HG03521 (cell line): ENCODE measurements around the gene PRAMEF12.
"Not testable (repeated sequence)": the region's sequence is repeated elsewhere in the genome, so short reads cannot be mapped to it uniquely, and the experiment has no call there.

Experiments used
- ATAC-seq: cut with Tn5 transposase; IDR thresholded peaks from one replicate; pipeline ENCODE4 v1.9.1; 2021; ENCODE audit warnings: mild to moderate bottlenecking, moderate library complexity; ENCODE audit not compliant: unreplicated experiment

The PRAMEF12 gene

DNA sequence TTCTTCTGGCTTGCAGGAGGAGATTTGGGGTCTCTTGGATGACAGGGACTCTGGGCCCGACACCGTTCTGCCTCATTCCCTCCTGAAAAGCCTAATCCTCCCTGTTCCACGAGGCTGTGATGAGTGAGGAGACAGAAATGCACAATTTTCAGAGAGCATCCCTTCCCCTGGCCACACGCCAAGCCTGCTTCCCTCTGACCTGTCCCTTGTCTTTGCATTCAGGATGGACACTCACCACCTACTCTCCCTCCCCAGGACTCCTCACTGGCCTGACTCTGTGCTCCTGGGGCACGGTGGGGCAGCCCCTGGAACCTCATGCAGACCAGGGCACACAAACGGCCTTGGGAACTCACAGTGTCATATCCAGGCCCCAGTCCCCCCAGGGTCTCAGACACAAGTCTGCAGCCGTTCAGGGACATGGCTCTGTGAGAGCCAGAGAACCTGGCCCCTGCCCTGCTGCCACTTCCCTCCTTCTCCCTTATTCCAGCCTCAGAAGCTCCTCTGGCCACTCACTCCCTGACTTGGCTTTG lies 3.5 kb upstream of the PRAMEF12 start:
- no peak for ATAC-seq

DNA sequence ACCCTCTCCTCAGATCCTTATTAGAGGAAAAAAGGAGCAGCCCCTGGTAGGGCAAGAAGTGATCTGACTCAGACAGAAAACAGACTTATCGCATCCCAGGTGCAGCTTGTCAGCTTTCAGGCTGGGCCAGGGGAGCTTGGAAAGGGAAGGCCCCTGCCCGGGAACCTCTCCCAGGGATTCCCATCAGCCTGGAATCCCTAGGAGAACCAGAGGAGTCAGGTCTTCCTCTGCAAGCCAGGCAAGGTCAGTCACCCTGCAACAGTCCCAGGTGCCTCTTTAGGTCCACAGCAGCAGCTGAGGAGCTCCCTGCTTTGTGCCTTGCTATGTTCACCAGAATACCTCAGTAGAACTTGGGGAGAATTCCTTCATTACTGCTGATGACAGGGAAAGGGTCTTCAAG lies 2.9 kb upstream of the PRAMEF12 start:
- ATAC-seq, result no peak

DNA sequence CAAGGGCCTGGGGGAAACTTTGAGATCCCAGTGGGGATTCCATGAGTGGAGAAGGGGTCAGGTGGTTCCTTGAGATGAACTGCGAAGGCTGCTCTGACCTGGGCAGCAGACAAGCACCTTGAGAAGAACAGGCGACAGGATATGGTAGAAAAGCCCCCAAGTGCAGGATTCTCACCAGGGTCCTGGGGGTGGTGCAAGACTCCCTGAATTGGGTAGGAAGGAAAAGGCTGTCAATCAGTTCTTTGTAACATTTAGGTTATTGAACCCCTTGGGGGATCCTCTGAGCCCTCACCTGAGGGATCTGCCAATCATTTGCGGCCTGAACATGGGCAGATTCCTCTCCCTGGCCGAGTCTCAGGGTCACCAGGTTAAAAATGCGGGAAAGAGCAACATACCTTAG lies 2.4 kb upstream of the PRAMEF12 start:
- no peak for ATAC-seq

DNA sequence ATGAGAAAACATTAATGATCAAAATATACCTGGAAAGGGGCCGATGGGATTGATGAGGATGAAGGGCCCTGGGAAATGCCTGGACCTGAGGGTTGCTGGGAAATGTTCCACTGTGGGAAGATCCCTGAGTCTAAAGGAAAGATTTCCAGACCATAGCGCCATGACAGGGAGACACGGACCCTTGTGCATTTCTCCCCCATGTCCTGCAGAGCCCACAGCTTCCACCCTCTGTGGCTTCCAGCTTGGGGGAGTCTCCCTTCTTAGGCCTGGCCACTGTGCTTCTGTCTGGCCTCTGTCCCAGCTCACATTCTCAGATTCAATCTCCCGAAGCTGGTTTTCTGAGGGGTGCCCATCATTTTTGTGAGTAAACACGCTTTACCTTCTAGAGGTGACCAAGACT lies 1.0 kb upstream of the PRAMEF12 start:
- no peak for ATAC-seq

DNA sequence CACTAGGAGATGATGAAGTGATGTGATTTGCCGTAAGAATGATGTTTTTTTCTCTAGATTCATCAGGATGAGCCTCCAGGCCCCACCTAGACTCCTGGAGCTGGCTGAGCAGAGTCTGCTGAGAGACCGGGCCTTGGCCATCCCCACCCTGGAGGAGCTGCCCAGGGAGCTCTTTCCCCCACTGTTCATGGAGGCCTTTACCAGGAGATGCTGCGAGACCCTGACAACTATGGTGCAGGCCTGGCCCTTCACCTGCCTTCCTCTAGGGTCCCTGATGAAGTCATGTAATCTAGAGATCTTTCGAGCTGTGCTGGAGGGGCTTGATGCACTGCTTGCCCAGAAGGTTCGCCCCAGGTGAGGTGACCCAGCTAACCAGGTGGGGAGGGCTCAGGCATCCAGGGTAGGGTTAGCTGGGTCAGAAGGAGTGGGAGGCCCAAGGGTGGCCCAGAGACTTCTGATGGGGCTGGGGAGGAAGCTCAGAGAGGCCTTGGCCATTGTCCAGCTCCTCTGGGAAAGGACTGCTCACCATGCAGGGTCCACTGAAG lies 1.3 kb downstream of the PRAMEF12 start:
- ATAC-seq, result no peak

DNA sequence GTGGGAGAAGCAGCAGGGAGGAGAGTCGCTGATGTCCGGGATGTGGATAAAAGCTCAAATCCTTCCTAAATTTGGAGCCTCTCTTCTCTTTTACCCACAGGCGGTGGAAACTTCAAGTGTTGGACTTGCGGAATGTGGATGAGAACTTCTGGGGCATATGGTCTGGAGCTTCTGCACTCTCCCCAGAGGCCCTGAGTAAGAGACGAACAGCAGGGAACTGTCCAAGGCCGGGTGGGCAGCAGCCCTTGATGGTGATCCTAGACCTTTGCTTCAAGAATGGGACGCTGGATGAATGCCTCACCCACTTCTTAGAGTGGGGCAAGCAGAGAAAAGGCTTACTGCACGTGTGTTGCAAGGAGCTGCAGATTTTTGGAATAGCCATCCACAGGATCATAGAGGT lies 1.9 kb downstream of the PRAMEF12 start:
- no peak for ATAC-seq

DNA sequence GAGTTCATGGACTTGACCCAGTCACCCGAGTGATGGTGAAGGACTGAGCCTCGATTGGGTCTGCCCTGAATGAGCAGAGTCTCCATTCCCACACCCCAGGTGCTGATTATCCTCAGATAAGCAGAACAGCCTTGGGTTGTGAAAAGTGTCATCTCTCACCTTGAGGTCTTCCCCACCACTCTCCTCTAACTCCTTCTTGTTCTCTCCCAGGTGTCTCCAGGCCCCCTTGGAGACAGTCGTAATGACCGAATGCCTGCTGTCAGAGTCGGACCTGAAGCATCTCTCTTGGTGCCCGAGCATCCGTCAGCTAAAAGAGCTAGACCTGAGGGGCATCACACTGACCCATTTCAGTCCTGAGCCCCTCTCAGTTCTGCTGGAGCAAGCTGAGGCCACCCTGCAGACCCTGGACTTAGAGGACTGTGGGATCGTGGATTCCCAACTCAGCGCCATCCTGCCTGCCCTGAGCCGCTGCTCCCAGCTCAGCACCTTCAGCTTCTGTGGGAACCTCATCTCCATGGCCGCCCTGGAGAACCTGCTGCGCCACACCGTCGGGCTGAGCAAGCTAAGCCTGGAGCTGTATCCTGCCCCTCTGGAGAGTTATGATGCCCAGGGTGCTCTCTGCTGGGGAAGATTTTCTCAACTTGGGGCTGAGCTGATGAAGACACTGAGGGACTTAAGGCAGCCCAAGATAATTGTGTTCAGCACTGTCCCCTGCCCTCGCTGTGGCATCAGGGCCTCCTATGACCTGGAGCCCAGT lies 3.4 kb downstream of the PRAMEF12 start:
- ATAC-seq, result no peak

DNA sequence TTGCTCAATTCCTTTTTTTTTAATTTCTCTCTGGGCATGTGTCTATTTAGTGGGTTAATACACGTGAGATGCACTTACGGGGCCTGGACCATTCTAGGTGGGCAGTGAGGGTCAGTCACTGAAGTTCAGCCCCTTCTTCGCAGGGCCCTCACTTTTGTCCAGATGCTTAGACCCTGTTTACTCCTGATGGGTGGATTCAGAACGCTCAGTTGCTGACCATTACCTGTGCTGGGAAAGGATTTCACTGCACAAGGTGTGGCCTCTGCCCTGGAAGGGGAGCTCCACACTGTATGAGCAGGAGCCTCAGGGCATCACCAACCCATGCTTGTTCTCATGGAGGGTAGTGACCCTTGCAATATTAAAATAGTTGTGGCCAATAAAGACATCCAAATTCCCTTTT lies 4.5 kb downstream of the PRAMEF12 start:
- no peak for ATAC-seq

DNA sequence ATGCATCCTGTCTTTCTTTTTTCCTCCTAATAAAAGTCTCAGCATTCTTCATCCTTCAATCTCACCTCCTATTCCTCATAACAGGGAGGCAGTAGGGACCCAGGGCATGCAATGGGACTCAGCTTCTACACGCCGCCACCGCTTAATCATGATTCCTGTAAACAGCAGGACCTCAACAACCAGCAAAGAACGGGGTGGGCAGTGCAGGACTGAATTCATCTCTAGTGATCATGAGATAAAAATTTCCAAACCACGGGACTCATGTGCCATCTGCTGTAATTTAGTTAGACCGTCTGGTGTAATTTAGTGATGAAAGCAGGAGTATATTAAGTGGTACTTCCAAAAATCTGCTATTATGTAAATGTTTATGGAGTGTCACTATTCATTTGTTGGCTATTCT lies 5.4 kb downstream of the PRAMEF12 start:
- ATAC-seq, result no peak

DNA sequence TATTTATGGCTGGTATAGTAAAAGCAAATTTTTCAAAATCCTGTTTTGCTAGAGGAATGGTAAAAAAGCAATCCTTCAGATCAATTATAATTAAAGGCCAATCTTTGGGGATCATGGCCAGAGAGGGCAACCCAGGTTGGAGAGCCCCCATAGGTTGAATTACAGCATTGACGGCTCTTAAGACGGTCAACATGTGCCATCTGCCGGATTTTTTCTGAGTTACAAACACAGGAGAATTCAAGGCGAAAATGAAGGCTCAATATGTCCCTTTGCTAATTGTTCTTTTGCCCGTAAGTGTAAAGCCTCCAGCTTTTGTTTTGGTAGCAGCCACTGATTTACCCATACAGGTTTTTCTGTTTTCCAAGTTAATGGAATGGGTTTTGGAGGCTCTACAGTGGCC lies 8.0 kb downstream of the PRAMEF12 start:
- not testable (repeated sequence) for ATAC-seq

DNA sequence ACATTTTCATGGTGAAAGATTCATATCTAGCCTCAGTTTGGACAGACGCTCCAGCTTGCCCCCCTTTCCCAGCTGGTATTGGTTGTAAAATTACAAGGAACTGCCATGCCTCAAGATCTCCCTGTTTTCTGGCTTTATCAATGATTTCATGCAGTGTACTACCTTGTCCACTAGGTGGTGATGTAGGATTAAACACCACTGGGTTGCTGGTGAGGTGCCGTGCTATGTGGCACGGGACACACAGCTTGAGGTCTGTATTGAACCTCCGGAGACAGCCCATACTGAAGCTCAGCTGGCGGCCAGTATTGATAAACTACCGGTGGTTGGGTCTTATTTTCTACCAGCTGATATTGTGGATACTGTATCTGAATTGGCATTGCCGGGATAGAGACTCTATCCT lies 10.2 kb downstream of the PRAMEF12 start:
- ATAC-seq, result not testable (repeated sequence)

DNA sequence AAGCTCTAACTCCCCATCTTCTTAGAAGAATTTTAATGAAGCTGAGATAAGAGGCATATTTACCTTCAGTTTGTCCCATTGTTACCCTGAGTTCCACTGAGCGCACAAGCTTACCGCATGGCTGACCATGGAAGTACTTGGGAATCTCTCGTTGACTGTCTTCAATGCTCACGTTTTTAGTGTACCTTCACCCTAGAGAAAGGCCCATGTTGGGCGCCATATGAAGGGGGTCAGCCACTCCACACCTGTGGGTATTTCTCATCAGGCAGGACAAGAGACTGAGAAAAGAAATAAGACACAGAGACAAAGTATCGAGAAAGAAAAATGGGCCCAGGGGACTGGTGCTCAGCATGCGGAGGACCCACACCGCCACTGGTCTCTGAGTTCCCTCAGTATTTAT lies 11.2 kb downstream of the PRAMEF12 start:
- ATAC-seq, result not testable (repeated sequence)

DNA sequence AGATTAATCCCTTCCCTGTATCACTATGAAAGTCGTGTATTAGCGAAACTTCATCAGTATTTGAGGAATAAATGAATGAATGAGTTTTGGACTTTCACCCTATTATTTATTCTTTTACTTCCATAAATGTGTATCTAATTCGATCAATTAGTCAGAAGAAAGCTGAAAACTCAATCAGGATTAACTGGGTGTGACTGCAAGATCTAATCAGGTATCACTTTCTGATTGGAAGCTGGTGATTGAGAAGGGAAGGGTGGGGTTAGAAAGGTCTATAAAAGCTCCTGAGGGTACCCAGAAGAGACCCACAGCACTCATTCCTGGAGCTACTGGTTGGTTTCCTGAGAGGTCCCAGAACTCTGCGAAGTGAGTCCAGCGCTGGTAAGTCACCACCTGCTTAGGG lies 17.6 kb downstream of the PRAMEF12 start, which contains the start of gene PRAMEF1:
Gene PRAMEF1 (plus strand): TSS at position 301 of the 400 bp plus-strand sequence. CDS start 1,831 bp downstream, outside the sequence.
- ATAC-seq, result not testable (repeated sequence)

DNA sequence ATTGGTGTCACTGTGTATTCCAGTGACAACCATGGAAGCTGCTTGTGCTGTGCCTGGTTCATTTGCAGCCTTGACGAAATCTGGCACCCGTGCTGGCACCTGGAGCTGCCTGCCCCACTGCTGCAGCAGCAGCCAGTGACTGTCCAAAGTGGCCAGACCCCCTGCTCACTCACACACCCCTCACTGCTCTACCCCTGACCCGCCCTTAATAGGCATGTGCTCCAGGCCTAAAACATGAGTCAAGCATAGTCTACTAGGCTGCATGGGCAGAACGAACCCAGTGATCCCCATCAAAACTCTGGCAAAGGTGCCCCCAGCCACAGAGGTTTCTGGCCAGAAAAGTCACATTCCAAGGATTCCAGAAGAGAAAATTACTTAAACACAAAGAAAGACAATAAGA lies 25.4 kb downstream of the PRAMEF12 start:
- no peak for ATAC-seq

DNA sequence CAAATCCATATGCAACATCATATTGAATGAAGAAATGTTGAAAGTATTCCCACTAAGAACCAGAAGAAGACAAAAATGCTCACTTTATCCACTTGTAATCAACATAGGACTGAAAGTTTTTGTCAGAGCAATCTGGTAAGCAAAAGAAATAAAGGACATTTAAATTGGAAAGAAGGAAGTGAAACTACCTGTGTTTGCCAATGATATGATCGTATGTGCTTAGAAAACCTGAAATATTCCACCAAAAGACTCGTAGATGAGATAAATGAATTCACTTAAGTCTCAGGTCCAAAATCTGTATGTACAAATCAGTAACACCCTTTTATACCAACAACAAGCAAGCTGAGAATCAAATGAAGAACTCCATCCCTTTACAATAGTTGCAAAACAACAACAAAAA lies 26.2 kb downstream of the PRAMEF12 start:
- no peak for ATAC-seq

DNA sequence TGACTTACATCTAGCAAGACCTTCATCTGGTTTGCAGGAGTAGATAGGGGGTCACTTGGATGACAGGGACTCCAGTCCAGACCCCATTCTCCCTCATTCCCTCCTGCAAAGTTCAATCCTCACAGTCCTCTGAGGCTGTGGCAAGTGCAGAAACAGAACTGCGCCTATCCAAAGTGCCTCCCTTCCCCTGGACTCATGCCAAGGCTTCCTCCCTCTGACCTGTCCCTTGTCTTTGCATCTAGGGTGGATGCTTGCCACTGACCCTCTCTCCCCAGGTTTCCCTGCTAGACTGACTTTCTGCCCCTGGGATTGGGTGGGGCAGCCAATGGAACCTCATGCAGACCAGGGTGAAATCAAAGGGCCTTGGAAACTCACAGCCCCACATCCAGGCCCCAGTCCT lies 36.4 kb downstream of the PRAMEF12 start:
- ATAC-seq, result no peak

DNA sequence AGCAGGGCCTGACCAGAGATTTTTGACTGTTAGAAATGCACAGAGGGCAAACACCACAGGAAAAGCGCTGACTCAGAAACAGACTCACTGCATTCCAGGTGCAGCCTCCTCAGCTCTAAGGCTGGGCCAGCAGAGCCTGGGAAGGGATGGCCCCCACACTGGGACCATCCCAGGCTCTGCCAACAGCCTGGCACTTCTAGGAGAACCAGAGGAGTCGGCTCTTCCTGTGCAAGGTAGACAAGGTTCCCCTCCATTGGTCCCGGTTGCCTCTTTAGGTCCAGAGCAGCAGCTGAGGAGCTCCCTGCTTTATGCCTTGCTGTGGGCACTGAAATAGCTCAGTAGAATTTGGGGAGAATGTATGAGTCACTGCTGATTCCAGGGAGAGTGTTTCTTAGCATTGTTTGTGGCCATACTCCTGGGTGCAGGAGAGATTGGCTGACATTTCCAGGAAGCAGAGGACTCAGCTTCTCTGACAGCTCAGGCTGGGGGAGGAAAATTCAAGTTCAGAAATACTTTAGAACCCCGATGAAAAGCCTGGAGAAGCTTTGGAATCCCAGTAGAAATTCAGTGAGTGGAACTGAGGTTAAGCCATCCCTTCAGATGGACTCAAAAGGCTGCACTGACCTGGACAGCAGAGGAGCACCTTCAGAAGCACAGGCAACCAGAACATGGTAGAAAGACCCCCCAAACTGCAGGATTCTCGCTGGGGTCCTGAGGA lies 37.3 kb downstream of the PRAMEF12 start:
- no peak for ATAC-seq

DNA sequence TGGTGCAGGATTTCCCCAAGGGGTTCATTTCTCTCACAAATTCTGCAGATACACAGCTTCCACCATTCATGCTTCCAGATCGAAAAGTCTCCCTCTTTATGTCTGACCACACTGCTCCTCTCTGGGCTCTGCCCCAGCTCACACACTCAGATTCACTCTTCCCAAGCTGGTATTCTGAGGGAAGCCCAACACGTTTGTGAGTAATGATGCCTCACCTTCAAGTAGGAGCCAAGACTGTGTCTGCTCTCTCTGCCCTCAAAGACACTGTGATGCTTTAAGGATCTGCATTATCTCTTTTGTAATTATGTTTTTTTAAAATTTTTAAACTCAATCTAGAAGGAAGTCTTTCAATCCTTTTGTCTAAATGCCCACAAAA lies 37.9 kb downstream of the PRAMEF12 start:
- ATAC-seq, result no peak

DNA sequence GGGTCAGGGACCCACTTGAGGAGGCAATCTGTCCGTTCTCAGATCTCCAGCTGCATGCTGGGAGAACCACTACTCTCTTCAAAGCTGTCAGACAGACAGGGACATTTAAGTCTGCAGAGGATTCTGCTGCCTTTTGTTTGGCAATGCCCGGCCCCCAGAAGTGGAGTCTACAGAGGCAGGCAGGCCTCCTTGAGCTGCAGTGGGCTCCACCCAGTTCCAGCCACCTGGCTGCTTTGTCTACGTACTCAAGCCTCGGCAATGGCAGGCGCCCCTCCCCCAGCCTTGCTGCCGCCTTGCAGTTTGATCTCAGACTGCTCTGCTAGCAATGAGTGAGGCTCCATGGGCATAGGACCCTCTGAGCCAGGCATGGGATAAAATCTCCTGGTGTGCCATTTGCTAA lies 45.5 kb downstream of the PRAMEF12 start:
- ATAC-seq, result not testable (repeated sequence)
